ENCODE results near the gene SLC25A46. TPM values are rescaled to one million over a fixed set of nuclear protein-coding genes. Genes with fewer than 3 reads are reported as not detected.

The SLC25A46 gene
- total RNA-seq, 1 donor = 77.6 TPM

GRCh38 chr5:110735556-110735955 is 3.3 kb upstream of the SLC25A46 start:
- no peak overlapping the region for H3K4me3 ChIP-seq (ENCODE audit: low read depth, low read length)

GRCh38 chr5:110736753-110737152 is 2.1 kb upstream of the SLC25A46 start:
- no peak for DNase-seq (ENCODE audit: low read depth)
- no peak overlapping the region for H3K4me3 ChIP-seq (ENCODE audit: low read depth, low read length)
- no peak for TF ChIP-seq CTCF (IDR thresholded peaks at IDR 0.05; ENCODE audit: insufficient read depth, low read length)

More at GRCh38 chr5:110735556-110735955, 3.3 kb upstream of the SLC25A46 start:
- no peak for DNase-seq (ENCODE audit: low read depth)
- no peak for TF ChIP-seq CTCF (IDR thresholded peaks at IDR 0.05; ENCODE audit: insufficient read depth, low read length)

- TF ChIP-seq CTCF (IDR thresholded peaks at IDR 0.05; ENCODE audit: insufficient read depth, low read length) = no peak
- H3K4me3 ChIP-seq (ENCODE audit: low read depth, low read length) = peak overlapping the region; percentile 85
- no peak for DNase-seq (ENCODE audit: low read depth)
Observed at GRCh38 chr5:110738503-110738811, 350 bp upstream of the SLC25A46 start.

- DNase-seq (ENCODE audit: low read depth) = no peak
- no peak overlapping the region for H3K4me3 ChIP-seq (ENCODE audit: low read depth, low read length)
- no peak for TF ChIP-seq CTCF (IDR thresholded peaks at IDR 0.05; ENCODE audit: insufficient read depth, low read length)
Observed at GRCh38 chr5:110751902-110752762, 13.3 kb downstream of the SLC25A46 start.

- DNase-seq (ENCODE audit: low read depth) = no peak
Observed at GRCh38 chr5:110752953-110753352, 14.1 kb downstream of the SLC25A46 start.

GRCh38 chr5:110753600-110753999 is 14.8 kb downstream of the SLC25A46 start:
- no peak for DNase-seq (ENCODE audit: low read depth)

More at GRCh38 chr5:110752953-110753352, 14.1 kb downstream of the SLC25A46 start:
- no peak overlapping the region for H3K4me3 ChIP-seq (ENCODE audit: low read depth, low read length)
- TF ChIP-seq CTCF (IDR thresholded peaks at IDR 0.05; ENCODE audit: insufficient read depth, low read length) = no peak

More at GRCh38 chr5:110753600-110753999, 14.8 kb downstream of the SLC25A46 start:
- no peak overlapping the region for H3K4me3 ChIP-seq (ENCODE audit: low read depth, low read length)
- TF ChIP-seq CTCF (IDR thresholded peaks at IDR 0.05; ENCODE audit: insufficient read depth, low read length) = no peak

Measured in fibroblast of the aortic adventitia (primary cell).